K562 (cell line): ENCODE data around the gene SNX17. TPM values are rescaled to one million over a fixed set of nuclear protein-coding genes. Genes with fewer than 3 reads are reported as not detected.
A peak's percentile ranks its signal among the peaks of the same experiment; 100 is the strongest.

ENCODE experiments used
- ADNP ChIP-seq: fragments of 200-800 bp; sonication (Bioruptor generic); IDR thresholded peaks from 2 replicates; pipeline ENCODE4 v1.6.1; 2016; ENCODE audit warnings: missing genetic modification characterization, missing compliant biosample characterization
- CBX1 ChIP-seq: sonication (generic); IDR thresholded peaks from 2 replicates; pipeline ENCODE4 v1.6.1; 2016; ENCODE audit warnings: antibody characterized with exemption, low read depth, mild to moderate bottlenecking
- ELF4 ChIP-seq: fragments of 450-650 bp; formaldehyde crosslinking; IDR thresholded peaks from 2 replicates; pipeline ENCODE4 v1.4.0; 2022; ENCODE audit warnings: missing genetic modification characterization
- HDAC2 ChIP-seq: fragments of 450-650 bp; IDR thresholded peaks from 2 replicates; pipeline ENCODE4 v1.6.1; 2016; ENCODE audit warnings: mild to moderate bottlenecking
- HDAC6 ChIP-seq: IDR thresholded peaks from 2 replicates; pipeline ENCODE4 v1.6.1; 2012; ENCODE audit warnings: low read depth, mild to moderate bottlenecking, control low read depth, inconsistent platforms, low read length, moderate library complexity
- NFIC ChIP-seq: fragments of 450-650 bp; IDR thresholded peaks from 2 replicates; pipeline ENCODE4 v1.6.1; 2017; ENCODE audit warnings: mild to moderate bottlenecking, inconsistent platforms
- PTTG1 ChIP-seq: fragments of 450-650 bp; IDR thresholded peaks from 2 replicates; pipeline ENCODE4 v1.6.1; 2016; ENCODE audit warnings: low read depth, mild to moderate bottlenecking, missing genetic modification characterization, missing compliant biosample characterization
- XRCC3 ChIP-seq: fragments of 450-650 bp; IDR thresholded peaks from 2 replicates; pipeline ENCODE4 v1.6.1; 2017; ENCODE audit warnings: mild to moderate bottlenecking, moderate library complexity
- ZNF133 ChIP-seq: fragments of 250-450 bp; sonication (Bioruptor Pico); IDR thresholded peaks from 2 replicates; pipeline ENCODE4 v1.4.0; 2020; ENCODE audit warnings: mild to moderate bottlenecking
- ZNF174 ChIP-seq: fragments of 250-450 bp; sonication (Bioruptor Pico); IDR thresholded peaks from 2 replicates; pipeline ENCODE4 v1.4.0; 2020; ENCODE audit warnings: mild to moderate bottlenecking
- ZNF23 ChIP-seq: fragments of 250-450 bp; sonication (Bioruptor Pico); IDR thresholded peaks from 2 replicates; pipeline ENCODE4 v1.4.0; 2020; ENCODE audit warnings: mild to moderate bottlenecking
- ZNF584 ChIP-seq: fragments of 200-800 bp; sonication (Bioruptor generic); IDR thresholded peaks from 2 replicates; pipeline ENCODE4 v1.6.1; 2016; ENCODE audit warnings: low read depth, mild to moderate bottlenecking, missing genetic modification characterization, missing compliant biosample characterization
- polyA plus RNA-seq, 8 experiments: library from polyadenylated mRNA; depleted of rRNA in 4 of 8; stranded (reverse) in 5 of 8; unstranded in 3 of 8; fragments of >200 nt; fragmentation: Nextera tagmentation in 2 of 8; fragmentation: Illumina TruSeq in 1 of 8; extraction: Ambion mirVana in 2 of 8; extraction: Trizol in 1 of 8; gene quantifications; 2 replicates each; pipeline versions ENCODE4 v1.2.1 to v1.2.3, GENCODE V29; 2011 to 2014; ENCODE audit warnings: inconsistent platforms in 1 of 8, missing spikeins in 1 of 8
- total RNA-seq, 7 experiments: library from RNA; depleted of rRNA in 6 of 7; stranded (reverse); fragments of >200 nt in 6 of 7; fragmentation: Illumina TruSeq in 2 of 7; extraction: Trizol in 2 of 7; gene quantifications; 2 replicates each; pipeline versions ENCODE4 v1.2.1 to v1.2.3, GENCODE V29; 2011 to 2021; ENCODE audit warnings: low replicate concordance in 1 of 7
- TF ChIP-seq, protein P1 (sequence below): sonication (generic); formaldehyde crosslinking; IDR thresholded peaks from 2 replicates; pipeline ENCODE4 v1.8.0; 2022; ENCODE audit warnings: mild to moderate bottlenecking, missing genetic modification reagents
- TF ChIP-seq, protein P2 (sequence below): fragments of 250-450 bp; sonication (Bioruptor Pico); IDR thresholded peaks from 2 replicates; pipeline ENCODE4 v1.4.0; 2020; ENCODE audit warnings: borderline replicate concordance
- TF ChIP-seq, protein P3 (sequence below): sonication (generic); formaldehyde crosslinking; IDR thresholded peaks from 2 replicates; pipeline ENCODE4 v1.8.0; 2022; ENCODE audit warnings: mild to moderate bottlenecking, missing genetic modification reagents
- TF ChIP-seq, protein P4 (sequence below): sonication (generic); formaldehyde crosslinking; IDR thresholded peaks from 2 replicates; pipeline ENCODE4 v1.8.0; 2022; ENCODE audit warnings: mild to moderate bottlenecking, missing genetic modification reagents, borderline replicate concordance
- TF ChIP-seq, protein P5 (sequence below): sonication (generic); formaldehyde crosslinking; IDR thresholded peaks from 2 replicates; pipeline ENCODE4 v1.8.1; 2023; ENCODE audit warnings: mild to moderate bottlenecking, missing genetic modification reagents

SNX17 gene
- total and polyA plus RNA-seq, 9 of the 15 experiments (the other 6 are each of a cell fraction or from before 2014, with no cell fraction given), result 3.0 to 75.7 (median 54.6) TPM

DNA sequence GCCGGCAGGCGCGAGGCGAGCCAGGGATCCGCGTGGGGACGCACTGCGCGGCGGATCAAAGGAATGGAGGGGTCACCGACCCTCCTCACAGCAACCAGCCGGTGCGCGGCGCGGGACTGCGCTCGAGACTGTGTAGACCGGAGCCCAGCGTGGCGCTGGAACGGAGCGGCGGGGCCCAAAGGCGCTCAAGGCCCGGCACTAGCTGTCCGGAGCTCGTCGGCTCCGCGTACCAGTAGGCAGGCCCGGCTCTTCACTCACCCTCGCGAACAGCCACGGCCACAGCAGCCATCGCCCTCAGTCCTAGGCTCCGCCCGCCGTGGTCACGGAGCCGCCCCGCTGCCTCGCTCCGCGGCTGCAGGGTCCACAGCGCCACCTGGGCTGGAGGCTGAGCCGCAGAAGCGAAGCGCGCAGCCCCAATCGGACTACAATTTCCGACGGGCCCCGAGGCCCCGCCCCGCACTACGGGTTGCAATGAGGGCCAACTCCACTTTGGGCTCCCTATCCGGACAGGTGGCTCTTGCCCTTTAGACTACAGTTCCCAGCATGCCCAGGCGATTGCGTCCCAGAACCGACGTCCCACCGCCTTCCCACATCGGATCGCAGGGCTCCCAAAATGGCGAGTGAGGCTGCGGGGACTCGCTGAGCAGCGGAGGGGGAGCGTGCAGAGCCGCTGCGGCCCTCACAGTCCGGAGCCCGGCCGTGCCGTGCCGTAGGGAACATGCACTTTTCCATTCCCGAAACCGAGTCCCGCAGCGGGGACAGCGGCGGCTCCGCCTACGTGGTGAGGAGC is at the start of gene SNX17, which contains the start of gene EIF2B4 (continued):
- TF ChIP-seq, protein P1, sequence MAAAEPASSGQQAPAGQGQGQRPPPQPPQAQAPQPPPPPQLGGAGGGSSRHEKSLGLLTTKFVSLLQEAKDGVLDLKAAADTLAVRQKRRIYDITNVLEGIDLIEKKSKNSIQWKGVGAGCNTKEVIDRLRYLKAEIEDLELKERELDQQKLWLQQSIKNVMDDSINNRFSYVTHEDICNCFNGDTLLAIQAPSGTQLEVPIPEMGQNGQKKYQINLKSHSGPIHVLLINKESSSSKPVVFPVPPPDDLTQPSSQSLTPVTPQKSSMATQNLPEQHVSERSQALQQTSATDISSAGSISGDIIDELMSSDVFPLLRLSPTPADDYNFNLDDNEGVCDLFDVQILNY (CRISPR knock-in tag), result peak; percentile 91; the same call in 1 of the 2 replicates
- TF ChIP-seq NFIC, result peak; percentile 47; the same call in 1 of the 2 replicates
- no peak for TF ChIP-seq XRCC3
- TF ChIP-seq HDAC2, result no peak
- TF ChIP-seq, protein P2, sequence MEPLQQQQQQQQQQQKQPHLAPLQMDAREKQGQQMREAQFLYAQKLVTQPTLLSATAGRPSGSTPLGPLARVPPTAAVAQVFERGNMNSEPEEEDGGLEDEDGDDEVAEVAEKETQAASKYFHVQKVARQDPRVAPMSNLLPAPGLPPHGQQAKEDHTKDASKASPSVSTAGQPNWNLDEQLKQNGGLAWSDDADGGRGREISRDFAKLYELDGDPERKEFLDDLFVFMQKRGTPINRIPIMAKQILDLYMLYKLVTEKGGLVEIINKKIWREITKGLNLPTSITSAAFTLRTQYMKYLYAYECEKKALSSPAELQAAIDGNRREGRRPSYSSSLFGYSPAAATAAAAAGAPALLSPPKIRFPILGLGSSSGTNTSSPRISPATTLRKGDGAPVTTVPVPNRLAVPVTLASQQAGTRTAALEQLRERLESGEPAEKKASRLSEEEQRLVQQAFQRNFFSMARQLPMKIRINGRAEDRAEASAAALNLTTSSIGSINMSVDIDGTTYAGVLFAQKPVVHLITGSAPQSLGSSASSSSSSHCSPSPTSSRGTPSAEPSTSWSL (CRISPR knock-in tag), result no peak
- TF ChIP-seq PTTG1 (tag), result no peak
- no peak for TF ChIP-seq CBX1
- TF ChIP-seq, protein P3, sequence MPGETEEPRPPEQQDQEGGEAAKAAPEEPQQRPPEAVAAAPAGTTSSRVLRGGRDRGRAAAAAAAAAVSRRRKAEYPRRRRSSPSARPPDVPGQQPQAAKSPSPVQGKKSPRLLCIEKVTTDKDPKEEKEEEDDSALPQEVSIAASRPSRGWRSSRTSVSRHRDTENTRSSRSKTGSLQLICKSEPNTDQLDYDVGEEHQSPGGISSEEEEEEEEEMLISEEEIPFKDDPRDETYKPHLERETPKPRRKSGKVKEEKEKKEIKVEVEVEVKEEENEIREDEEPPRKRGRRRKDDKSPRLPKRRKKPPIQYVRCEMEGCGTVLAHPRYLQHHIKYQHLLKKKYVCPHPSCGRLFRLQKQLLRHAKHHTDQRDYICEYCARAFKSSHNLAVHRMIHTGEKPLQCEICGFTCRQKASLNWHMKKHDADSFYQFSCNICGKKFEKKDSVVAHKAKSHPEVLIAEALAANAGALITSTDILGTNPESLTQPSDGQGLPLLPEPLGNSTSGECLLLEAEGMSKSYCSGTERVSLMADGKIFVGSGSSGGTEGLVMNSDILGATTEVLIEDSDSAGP (CRISPR knock-in tag), result peak; percentile 71; the same call in 1 of the 2 replicates
- no peak for TF ChIP-seq ADNP (tag)
- no peak for TF ChIP-seq ELF4 (CRISPR knock-in tag)
- TF ChIP-seq ZNF174 (CRISPR knock-in tag), result no peak
- TF ChIP-seq, protein P4, sequence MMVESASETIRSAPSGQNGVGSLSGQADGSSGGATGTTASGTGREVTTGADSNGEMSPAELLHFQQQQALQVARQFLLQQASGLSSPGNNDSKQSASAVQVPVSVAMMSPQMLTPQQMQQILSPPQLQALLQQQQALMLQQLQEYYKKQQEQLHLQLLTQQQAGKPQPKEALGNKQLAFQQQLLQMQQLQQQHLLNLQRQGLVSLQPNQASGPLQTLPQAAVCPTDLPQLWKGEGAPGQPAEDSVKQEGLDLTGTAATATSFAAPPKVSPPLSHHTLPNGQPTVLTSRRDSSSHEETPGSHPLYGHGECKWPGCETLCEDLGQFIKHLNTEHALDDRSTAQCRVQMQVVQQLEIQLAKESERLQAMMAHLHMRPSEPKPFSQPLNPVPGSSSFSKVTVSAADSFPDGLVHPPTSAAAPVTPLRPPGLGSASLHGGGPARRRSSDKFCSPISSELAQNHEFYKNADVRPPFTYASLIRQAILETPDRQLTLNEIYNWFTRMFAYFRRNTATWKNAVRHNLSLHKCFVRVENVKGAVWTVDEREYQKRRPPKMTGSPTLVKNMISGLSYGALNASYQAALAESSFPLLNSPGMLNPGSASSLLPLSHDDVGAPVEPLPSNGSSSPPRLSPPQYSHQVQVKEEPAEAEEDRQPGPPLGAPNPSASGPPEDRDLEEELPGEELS (CRISPR knock-in tag), result peak; percentile 35; the same call in 1 of the 2 replicates
- no peak for TF ChIP-seq ZNF584 (CRISPR knock-in tag)
- TF ChIP-seq ZNF133 (CRISPR knock-in tag), result no peak
- TF ChIP-seq ZNF23, result no peak
- TF ChIP-seq, protein P5, sequence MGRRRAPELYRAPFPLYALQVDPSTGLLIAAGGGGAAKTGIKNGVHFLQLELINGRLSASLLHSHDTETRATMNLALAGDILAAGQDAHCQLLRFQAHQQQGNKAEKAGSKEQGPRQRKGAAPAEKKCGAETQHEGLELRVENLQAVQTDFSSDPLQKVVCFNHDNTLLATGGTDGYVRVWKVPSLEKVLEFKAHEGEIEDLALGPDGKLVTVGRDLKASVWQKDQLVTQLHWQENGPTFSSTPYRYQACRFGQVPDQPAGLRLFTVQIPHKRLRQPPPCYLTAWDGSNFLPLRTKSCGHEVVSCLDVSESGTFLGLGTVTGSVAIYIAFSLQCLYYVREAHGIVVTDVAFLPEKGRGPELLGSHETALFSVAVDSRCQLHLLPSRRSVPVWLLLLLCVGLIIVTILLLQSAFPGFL (CRISPR knock-in tag), result 0 out of 2 replicates have a peak, but pooled peaks have one; percentile 29
- 0 out of 2 replicates have a peak, but pooled peaks have one; percentile 61 for TF ChIP-seq HDAC6
